NOMO-1 (cell line): ENCODE data around the gene FAM13A.

Source experiments
- DNase-seq, 2 experiments: peaks; one replicate each; lab custom pipeline; 2025; ENCODE audit not compliant: unreplicated experiment in 2 of 2; lab: John Stamatoyannopoulos, UW

The FAM13A gene

DNA sequence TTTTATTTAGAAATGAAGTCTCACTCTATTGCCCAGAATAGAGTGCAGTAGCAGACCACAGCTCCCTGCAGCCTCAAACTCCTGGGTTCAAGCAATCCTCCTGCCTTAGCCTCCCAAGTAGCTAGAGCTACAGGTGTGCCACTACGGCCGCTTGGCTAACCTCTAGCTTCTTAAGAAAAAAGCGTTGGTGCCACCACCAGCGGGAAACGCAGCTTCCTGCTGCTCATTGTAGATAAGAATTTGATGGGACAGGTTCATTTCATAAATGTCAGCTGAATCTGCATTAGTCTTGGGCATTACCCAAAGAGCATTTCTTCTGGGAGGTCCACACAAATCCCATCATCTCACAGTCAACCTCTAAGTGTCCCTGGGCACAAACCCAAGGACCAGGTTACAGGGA, 326.2 kb downstream of the FAM13A start:
- no peak for DNase-seq

DNA sequence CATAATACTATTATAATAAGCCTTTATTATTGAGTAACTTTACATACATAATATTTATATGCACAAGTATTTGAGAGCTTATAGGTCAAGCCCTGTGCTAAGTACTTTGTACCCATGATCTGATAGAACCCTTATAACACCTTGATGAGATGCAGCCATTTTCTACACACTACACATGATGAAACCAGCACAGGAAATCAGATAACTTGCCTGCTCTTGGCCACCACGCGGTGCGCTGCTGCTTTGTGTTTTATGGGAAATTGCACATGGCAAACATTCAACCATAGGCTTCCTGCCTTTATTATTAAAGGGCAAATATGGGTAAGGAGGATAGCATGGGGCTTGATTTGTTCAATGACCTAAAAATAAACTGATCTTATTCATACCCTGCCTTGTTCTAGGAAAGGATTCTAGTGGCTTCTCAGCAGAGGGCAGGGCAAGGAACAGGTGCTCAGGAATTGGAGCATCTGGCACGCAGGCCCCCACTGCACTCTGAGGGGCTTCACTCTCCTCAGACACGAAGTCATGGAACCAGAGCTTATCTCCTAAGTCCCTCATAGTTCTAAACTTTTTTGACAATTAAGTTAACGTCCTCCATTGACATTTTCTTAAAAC, 327.7 kb downstream of the FAM13A start:
- DNase-seq: no peak

GRCh38 chr4:88728146-88728545, 328.8 kb downstream of the FAM13A start:
- no peak for DNase-seq

DNA sequence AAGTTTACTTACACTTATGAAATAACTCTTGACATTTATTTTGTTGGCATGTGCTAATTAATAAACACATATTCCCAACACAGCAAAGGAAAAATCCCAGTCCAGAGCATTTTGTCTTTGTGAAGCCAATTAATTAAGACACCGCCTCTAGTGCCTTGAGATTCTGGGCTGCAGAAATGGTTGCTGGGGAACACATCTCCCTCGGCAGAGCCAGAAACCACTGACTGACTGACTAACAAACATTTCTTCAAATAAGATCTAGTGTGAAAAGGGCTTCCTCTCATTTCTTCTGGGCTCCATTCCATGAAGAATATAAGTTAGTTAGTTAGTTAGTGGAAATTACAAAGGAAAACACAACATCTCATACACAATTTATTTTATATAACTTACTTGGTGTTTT, 331.0 kb downstream of the FAM13A start:
- DNase-seq: no peak

DNA sequence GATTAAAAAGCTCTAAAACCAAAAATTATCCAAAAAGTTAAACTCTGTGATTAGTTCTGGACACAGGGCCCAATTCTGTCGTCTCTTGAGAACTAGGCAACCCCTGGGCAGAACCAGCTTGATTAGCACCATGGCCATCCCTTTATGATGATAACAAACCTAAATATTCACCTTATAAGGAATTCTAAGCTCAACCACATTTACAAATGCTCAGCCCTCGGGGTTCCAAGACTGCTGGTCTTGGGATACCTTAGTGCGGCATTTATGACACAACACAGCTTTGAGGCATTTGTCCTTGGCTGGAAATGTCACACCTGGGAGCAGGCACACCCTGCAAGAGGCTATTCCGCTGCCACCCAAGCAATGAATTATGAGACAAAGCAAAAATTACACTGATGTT, 331.8 kb downstream of the FAM13A start:
- DNase-seq: no peak

- no peak for DNase-seq
Measured at GRCh38 chr4:88724406-88724805, 332.6 kb downstream of the FAM13A start.

GRCh38 chr4:88722828-88723227, 334.2 kb downstream of the FAM13A start:
- DNase-seq: no peak

DNA sequence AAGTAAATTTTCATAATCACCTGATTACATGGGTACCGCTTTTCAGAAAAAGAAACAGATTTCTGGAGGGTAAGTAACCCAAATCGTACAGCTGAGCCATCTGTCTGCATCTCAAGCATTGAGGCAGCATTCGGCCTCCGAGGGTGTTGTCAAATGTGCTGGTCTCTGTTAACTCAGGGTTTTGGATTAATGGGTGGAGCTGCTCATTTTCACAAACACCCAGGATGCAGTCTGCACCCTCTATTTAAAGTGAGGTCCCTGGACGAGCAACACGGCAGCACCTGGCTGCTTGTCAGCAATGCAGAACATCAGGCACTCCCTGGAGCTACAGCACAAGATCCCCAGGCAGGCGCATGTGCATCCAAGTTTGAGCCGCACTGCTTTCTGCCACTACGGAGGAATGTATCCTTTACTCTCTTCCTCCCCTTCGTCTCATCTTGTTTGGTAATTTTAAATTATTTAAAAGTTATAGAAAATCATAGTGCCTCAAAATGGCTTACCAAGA, 334.7 kb downstream of the FAM13A start:
- no peak for DNase-seq

- no peak for DNase-seq
Measured at GRCh38 chr4:88720451-88721428, 336.2 kb downstream of the FAM13A start.

DNA sequence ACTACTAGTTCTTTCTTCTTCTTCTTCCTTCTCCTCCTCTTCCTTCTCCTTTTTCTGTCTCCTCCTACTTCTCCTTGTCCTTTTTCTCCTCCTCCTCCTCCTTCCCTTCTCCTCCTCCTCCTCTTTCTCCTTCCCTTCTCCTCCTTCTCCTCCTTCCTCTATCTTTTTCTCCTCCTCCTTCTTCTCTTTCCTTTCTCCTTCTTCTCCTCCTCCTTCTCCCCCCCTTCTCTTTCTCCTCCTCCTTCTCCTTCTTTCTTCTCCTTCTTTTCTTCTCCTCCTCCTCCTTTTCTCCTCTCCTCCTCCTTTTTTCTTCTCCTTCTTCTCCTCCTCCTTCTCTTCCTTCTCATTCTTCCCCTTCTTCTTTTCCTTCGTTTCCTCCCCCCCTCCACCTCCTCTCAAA, 337.6 kb downstream of the FAM13A start:
- peak in 1 of 2 experiments; percentile 2 for DNase-seq

DNA sequence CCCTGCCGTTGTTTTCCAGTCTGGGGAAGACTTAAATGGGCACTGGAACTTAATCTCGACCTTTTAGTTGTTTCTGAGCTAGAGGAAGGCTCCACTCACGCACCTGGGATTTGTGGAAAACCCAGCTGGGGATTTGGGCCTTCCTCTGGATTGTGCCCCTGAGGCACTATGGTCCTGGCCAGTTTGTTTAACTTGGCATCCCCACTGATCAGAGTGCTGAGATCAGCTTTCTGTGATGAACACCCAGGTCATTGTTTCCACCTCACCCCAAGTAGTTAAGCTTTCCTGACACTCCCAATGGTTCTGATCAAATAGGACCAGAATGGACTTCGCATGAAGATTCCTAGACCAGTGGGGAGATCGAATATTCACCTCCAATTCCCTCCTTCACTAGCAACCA, 338.9 kb downstream of the FAM13A start:
- no peak for DNase-seq

DNA sequence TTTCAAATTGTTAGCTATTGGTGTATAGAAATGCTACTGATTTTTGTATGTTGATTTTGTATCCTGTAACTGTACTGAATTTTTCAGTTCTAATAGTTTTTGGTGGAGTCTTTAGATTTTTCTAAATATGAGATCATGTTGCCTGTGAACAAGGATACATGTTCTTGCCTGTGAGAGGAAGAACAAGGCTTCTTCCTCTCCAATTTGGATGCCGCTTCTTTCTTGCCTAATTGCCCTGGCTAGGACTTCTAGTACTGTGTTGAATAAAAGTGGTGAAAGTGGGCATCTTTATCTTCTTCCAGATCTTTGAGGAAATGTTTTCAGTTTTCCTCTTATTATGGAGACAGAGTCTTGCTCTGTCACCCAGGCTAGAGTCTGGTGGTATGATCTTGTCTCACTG, 343.2 kb downstream of the FAM13A start:
- DNase-seq: no peak

DNA sequence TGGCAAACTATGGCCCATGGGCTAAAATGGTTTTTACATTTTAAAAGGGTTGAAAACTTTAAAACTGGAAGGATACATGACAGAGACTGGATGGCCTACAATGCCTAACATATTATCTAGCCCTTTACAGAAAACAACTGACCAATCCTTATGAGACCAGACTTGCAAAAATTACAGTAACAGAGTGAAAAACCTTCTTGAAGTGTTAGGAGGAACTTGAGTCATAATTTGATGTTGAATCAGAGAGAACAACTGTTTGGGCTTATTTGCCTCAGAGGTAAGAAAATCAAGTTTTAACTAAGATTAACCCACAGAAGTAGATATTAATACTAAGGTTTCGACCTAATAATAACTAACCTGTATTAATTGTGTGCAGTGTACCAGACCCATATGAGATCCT, 347.0 kb downstream of the FAM13A start:
- DNase-seq: no peak

DNA sequence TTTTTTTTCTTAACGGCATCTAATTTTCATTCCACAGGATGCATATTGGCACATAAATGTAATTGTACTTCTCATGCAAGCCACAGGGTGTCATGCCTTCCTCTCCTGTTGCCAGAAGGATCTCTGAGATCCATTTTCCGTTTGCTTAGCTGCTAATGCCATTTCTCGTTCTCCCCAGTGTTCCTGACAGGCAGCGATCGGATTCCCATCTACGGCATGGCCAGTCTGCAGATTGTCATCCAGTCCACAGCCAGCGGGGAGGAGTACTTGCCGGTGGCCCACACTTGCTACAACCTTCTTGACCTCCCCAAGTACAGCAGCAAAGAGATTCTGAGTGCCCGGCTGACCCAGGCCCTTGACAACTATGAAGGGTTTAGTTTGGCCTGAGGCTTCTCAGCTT, 350.4 kb downstream of the FAM13A start:
- no peak for DNase-seq

- no peak for DNase-seq
Measured at GRCh38 chr4:88705805-88706492, 351.0 kb downstream of the FAM13A start.

DNA sequence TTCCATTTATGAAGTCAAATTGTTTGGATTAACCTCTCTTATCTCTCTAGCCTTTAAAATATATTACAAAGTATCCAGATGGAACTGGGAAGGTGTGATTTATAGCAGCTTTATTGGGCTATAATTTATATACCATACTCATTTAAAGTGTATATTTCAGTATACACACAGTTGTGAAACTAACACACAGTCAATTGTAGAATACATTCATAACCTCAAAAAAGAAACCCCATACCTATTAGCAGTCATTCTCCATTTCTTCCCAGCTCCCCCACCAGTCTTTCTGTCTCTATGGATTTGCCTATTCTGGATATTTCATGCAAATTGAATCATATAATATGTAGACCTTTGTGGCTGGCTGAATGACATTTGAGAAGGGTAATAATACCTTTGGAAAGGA, 351.8 kb downstream of the FAM13A start:
- no peak for DNase-seq

DNA sequence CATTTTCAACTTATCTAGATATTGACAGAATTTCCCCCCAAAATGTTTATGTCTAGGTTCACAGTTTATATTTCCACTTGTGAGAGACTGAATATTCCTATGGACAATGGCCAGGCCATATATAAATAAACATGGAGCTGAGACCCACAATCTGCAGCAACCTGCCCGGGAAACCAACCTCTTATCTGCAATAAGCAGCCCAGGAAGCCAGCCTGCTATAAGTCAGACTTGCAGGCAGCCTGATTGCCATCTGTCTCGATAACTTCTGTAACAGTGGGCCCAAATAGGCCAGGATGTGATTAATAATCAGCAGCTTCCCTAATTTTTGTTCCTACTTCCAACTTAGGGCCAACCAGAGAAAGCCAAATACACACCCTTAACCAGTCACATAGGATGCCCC, 354.2 kb downstream of the FAM13A start:
- DNase-seq: no peak

GRCh38 chr4:88698519-88698918, 358.5 kb downstream of the FAM13A start:
- no peak for DNase-seq

GRCh38 chr4:88697588-88698329, 359.2 kb downstream of the FAM13A start, which contains the start of gene NAP1L5:
Gene NAP1L5, minus strand, starts transcription at chr4:88697829. Its CDS starts 75 bp downstream, at chr4:88697754.
- peak; percentile 36 to 41 for DNase-seq

DNA sequence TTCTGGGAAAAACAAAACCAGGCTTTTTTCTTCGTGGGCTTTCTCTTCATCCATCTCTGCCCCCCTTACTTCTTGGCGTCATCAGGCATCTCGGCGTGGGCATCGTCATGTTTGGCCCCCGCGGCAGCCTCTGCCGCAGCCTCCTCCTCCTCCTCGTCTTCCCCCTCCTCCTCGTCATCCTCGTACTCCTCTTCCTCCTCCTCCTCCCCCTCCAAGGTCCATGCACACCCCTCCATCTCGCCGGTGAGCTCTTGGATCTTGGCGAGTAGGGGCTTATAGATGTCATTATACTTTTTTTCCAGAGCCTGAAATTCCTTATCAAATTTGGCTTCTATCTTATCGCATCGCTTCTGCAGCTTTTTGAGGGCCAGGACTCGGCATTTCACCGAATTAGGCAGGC, 359.8 kb downstream of the FAM13A start:
- DNase-seq: no peak

GRCh38 chr4:88696630-88697029, 360.4 kb downstream of the FAM13A start:
- DNase-seq: no peak
